Colonic mucosa (tissue), 4 donors: Measurements from ENCODE around the gene NCR2. TPM values are rescaled to one million over a fixed set of nuclear protein-coding genes. Genes with fewer than 3 reads are reported as not detected.

Source experiments
- DNase-seq: peaks from one replicate; pipeline ENCODE4 v3.0.0-alpha.2; 2020
- H3K27ac ChIP-seq: fragments of 200-600 bp; one replicate; pipeline ENCODE4 v1.8.0; 2021
- H3K27me3 ChIP-seq: fragments of 200-600 bp; one replicate; pipeline ENCODE4 v1.8.0; 2021
- H3K36me3 ChIP-seq: fragments of 200-600 bp; one replicate; pipeline ENCODE4 v1.8.0; 2021
- H3K4me1 ChIP-seq: fragments of 200-600 bp; one replicate; pipeline ENCODE4 v1.8.0; 2021; ENCODE audit warnings: mild to moderate bottlenecking
- H3K4me3 ChIP-seq: fragments of 200-600 bp; one replicate; pipeline ENCODE4 v1.8.0; 2021
- H3K9ac ChIP-seq, 2 donors: one replicate each; pipeline ENCODE4 v1.7.0; 2013; ENCODE audit warnings: control low read depth in 2 of 2, low read depth in 2 of 2, low read length in 2 of 2
- H3K9me3 ChIP-seq: fragments of 200-600 bp; one replicate; pipeline ENCODE4 v1.8.0; 2021
- intact Hi-C: fragments of 100-400 bp; cut with DNase I; formaldehyde crosslinking; loops from one replicate; pipeline ENCODE4 v1.14.1; 2022
- total RNA-seq, 2 donors: library from RNA; stranded (reverse); fragmentation: NEBNext Ultra II Directional in 1 of 2; extraction: Animal tissue kit (Norgen Biotek cat#: 25700) in 1 of 2; gene quantifications; one replicate each; pipeline ENCODE4 v1.2.1, GENCODE V29; 2021
- TF ChIP-seq, protein P1 (sequence below): fragments of 200-600 bp; IDR thresholded peaks from one replicate; pipeline ENCODE4 v1.8.0; 2022; ENCODE audit warnings: antibody characterized with exemption, mild to moderate bottlenecking
- donor health status: healthy.
- donor health status: DM: no; HTN: no; CAD: no.
- donor health status: DM: no; HTN: no; CAD: no.

The NCR2 gene
- total RNA-seq, 2 donors from 2014 or later, result not detected

DNA sequence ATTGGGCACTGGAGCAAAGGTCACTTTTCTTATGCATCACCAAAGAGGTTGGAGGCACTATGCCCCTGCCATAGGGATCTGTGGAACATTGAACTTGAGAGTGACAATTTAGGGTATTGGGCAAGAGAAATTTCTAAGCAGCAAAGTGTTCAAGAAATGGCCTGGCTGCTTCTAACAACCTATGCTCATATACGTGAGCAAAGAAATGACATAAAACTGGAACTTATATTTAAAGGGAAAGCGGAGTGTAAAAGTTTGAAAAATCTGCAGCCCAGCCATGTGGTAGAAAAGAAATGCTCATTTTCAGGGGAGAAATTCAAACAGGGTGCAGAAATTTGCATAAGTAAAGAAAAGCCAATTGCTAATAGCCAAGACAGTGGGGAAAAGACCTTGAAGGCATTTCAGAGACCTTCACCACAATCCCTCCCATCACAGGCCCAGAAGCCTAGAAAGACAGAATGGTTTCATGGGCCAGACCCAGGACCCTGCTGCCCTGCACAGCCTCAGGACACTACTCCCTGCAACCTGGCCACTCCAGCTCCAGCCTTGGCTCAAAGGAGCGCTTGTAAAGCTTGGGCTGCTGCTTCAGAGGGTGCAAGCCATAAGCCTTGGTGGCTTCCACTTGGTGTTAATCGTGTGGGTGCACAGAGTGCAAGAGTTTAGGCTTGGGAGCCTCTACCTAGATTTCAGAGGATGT is 24.4 kb downstream of the NCR2 start:
- Histone ChIP-seq H3K4me3 (no peak overlapping the region), H3K9me3 (no peaks in the 10 kb centered on the region), H3K36me3 (no peaks in the 10 kb centered on the region), H3K27ac (no peak overlapping the region), H3K27me3 (no peaks in the 10 kb centered on the region), H3K4me1 (no peaks in the 10 kb centered on the region), H3K9ac (no peak overlapping the region)
- TF ChIP-seq, protein P1, sequence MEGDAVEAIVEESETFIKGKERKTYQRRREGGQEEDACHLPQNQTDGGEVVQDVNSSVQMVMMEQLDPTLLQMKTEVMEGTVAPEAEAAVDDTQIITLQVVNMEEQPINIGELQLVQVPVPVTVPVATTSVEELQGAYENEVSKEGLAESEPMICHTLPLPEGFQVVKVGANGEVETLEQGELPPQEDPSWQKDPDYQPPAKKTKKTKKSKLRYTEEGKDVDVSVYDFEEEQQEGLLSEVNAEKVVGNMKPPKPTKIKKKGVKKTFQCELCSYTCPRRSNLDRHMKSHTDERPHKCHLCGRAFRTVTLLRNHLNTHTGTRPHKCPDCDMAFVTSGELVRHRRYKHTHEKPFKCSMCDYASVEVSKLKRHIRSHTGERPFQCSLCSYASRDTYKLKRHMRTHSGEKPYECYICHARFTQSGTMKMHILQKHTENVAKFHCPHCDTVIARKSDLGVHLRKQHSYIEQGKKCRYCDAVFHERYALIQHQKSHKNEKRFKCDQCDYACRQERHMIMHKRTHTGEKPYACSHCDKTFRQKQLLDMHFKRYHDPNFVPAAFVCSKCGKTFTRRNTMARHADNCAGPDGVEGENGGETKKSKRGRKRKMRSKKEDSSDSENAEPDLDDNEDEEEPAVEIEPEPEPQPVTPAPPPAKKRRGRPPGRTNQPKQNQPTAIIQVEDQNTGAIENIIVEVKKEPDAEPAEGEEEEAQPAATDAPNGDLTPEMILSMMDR, result no peak
- intact Hi-C loops, result loop anchor here (10.0 kb wide), 1 partner anchor 415 kb away; the partner anchor contains the start of gene FRS3
- no peak for DNase-seq

DNA sequence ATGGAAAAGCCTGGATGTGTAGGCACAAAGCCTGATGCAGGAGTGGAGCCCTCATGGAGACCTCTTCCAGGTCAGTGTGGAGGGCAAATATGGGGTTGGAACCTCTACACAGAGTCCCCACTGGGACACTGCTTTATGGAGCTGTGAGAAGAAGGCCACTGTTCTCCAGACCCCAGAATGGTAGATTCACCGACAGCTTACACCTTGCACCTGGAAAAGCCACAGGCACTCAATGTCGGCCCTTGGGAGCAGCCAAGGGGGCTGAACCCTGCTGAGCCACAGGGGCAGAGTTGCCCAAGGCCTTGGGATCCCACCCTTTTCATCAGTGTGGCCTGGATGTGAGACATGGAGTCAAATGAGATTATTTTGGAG is 24.9 kb downstream of the NCR2 start:
- intact Hi-C loops, result loop anchor here (10.0 kb wide), 1 partner anchor 415 kb away; the partner anchor contains the start of gene FRS3
- Histone ChIP-seq H3K9me3 (no peaks in the 10 kb centered on the region), H3K4me3 (no peak overlapping the region), H3K27ac (no peak overlapping the region), H3K27me3 (no peaks in the 10 kb centered on the region), H3K36me3 (no peaks in the 10 kb centered on the region), H3K9ac (no peak overlapping the region), H3K4me1 (no peaks in the 10 kb centered on the region)
- TF ChIP-seq, protein P1, result no peak
- DNase-seq, result no peak

DNA sequence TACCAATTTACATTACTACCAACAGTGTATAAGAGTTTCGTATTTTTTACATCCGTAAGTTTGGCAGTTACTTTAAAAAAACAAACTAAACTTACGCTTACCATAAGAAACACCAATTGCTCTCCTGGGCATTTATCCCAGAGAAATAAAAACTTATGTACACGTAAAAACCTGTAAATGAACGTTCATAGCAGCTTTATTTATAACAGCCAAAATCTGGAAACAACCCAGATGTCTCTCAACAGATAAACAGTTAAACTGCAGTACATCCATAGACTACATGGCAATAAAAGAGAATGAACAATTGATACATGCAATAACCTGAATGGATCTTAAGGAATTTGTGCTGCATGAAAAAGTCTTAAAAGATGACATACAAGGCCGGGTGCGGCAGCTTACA is 30.7 kb downstream of the NCR2 start:
- intact Hi-C loops, result loop anchor here (10.0 kb wide), 1 partner anchor 409 kb away; the partner anchor contains the start of gene FRS3
- no peak overlapping the region for H3K4me3 ChIP-seq

DNA sequence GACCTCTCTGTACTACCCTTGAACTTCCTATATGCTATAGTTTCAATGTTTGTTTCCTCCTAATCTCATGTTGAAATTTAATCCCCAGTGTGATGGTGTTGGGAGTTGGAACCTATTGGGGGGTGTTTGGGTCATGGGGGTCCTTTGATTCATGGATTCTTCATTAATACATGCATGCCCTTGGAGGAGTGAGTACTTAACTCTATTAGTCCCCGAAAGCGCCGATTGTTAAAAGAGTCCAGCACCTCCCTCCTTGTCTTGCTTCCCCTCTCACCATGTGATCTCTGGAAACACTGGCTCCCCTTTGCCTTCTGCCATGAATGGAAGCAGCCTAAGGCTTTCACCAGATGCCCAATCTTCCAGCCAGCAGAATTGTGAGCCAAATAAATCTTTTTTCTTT is 31.7 kb downstream of the NCR2 start:
- TF ChIP-seq, protein P1, result no peak
- no peak for DNase-seq
- Histone ChIP-seq H3K27ac (no peak overlapping the region), H3K27me3 (peaks cover 28% of the 10 kb centered on the region), H3K9ac (no peak overlapping the region), H3K36me3 (no peaks in the 10 kb centered on the region), H3K9me3 (no peaks in the 10 kb centered on the region), H3K4me1 (no peaks in the 10 kb centered on the region), H3K4me3 (no peak overlapping the region)
- intact Hi-C loops, result loop anchor here (10.0 kb wide), 1 partner anchor 408 kb away; the partner anchor contains the start of gene FRS3

More for the DNA sequence above, 30.7 kb downstream of the NCR2 start:
- no peaks in the 10 kb centered on the region for H3K4me1 ChIP-seq
- H3K9ac ChIP-seq, result no peak overlapping the region
- no peak overlapping the region for H3K27ac ChIP-seq
- no peaks in the 10 kb centered on the region for H3K9me3 ChIP-seq
- TF ChIP-seq, protein P1, result no peak
- DNase-seq, result no peak
- peaks cover 19% of the 10 kb centered on the region for H3K27me3 ChIP-seq
- no peaks in the 10 kb centered on the region for H3K36me3 ChIP-seq

DNA sequence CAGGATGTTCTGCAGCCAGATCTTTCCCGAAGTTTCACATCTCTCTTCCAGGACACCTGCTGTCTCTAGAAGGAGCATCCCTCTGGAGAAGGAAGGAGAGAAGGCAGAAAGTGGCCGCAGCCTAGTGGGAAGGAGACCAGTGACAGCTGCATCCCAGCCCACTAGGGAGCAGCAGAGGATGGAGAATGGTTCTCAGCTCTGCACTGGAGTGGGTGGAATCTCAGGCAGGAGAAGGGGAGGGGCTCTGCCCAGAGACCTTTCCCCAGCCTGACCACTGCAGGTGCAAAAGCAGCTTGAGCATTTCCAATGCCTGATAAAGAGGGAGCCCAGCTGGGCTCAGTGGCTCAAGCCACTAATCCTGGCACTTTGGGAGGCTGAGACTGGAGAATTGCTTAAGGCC is 32.3 kb downstream of the NCR2 start:
- peaks cover 34% of the 10 kb centered on the region for H3K27me3 ChIP-seq

More for the DNA sequence above, 32.3 kb downstream of the NCR2 start:
- Histone ChIP-seq H3K9me3 (no peaks in the 10 kb centered on the region), H3K4me3 (no peak overlapping the region), H3K9ac (no peak overlapping the region), H3K4me1 (no peaks in the 10 kb centered on the region), H3K36me3 (no peaks in the 10 kb centered on the region), H3K27ac (no peak overlapping the region)
- intact Hi-C loops, result loop anchor here (2.0 to 10.0 kb wide), 3 partner anchors 233 to 407 kb away; partner anchors contain the start of gene FRS3
- TF ChIP-seq, protein P1, result peak; percentile 40
- peak; percentile 46 for DNase-seq
